K562 (cell line): ENCODE data around the gene VIM. TPM values are rescaled to one million over a fixed set of nuclear protein-coding genes. Genes with fewer than 3 reads are reported as not detected.

Experiments
- FOXM1 ChIP-seq, 2 experiments: fragments of 450-650 bp in 1 of 2; sonication (generic) in 1 of 2; formaldehyde crosslinking in 1 of 2; IDR thresholded peaks; 2 replicates each; pipeline versions ENCODE4 v1.6.1 to v1.9.0; 2017 to 2022; ENCODE audit warnings: low read depth in 2 of 2, mild to moderate bottlenecking in 2 of 2, missing genetic modification reagents in 1 of 2, moderate library complexity in 1 of 2
- HEY1 ChIP-seq: fragments of 250-450 bp; sonication (Bioruptor Pico); IDR thresholded peaks from 2 replicates; pipeline ENCODE4 v1.5.0; 2020; ENCODE audit warnings: mild to moderate bottlenecking, moderate library complexity, borderline replicate concordance
- JUN ChIP-seq, 2 experiments: sonication (generic) in 1 of 2; formaldehyde crosslinking in 1 of 2; IDR thresholded peaks; 2 replicates each; pipeline versions ENCODE4 v1.6.1 to v1.8.0; 2012 to 2022; ENCODE audit warnings: borderline replicate concordance in 2 of 2, mild to moderate bottlenecking in 2 of 2, improper control_type of control experiment in 1 of 2, low read depth in 1 of 2, low read length in 1 of 2, missing genetic modification reagents in 1 of 2
- JUND ChIP-seq, 2 experiments: IDR thresholded peaks; 2 replicates in 1 of 2; 3 replicates in 1 of 2; pipeline ENCODE4 v1.6.1; 2011; ENCODE audit warnings: borderline replicate concordance in 2 of 2, low read depth in 2 of 2, low read length in 2 of 2, improper control_type of control experiment in 1 of 2, missing biosample characterization in 1 of 2, missing genetic modification characterization in 1 of 2, missing genetic modification reagents in 1 of 2
- KAT8 ChIP-seq: fragments of 450-650 bp; IDR thresholded peaks from 2 replicates; pipeline ENCODE4 v1.6.1; 2016; ENCODE audit warnings: low read depth, mild to moderate bottlenecking
- OTX1 ChIP-seq: fragments of 450-650 bp; formaldehyde crosslinking; IDR thresholded peaks from 2 replicates; pipeline ENCODE4 v1.4.0; 2022; ENCODE audit warnings: mild to moderate bottlenecking
- PBX2 ChIP-seq, 2 experiments: IDR thresholded peaks in 1 of 2; conservative IDR thresholded peaks in 1 of 2; 2 replicates each; pipeline ENCODE4 v1.6.1; 2016; ENCODE audit warnings: low read depth in 2 of 2, mild to moderate bottlenecking in 1 of 2, missing compliant biosample characterization in 1 of 2, missing genetic modification characterization in 1 of 2, moderate library complexity in 1 of 2
- SOX6 ChIP-seq: fragments of 450-650 bp; IDR thresholded peaks from 2 replicates; pipeline ENCODE4 v1.6.1; 2014; ENCODE audit warnings: mild to moderate bottlenecking
- TAF15 ChIP-seq: fragments of 200-400 bp; formaldehyde crosslinking; IDR thresholded peaks from 2 replicates; pipeline ENCODE4 v1.6.1; 2017; ENCODE audit warnings: mild to moderate bottlenecking, low read depth, low read length, moderate library complexity
- TCF3 ChIP-seq: sonication (generic); formaldehyde crosslinking; IDR thresholded peaks from 2 replicates; pipeline ENCODE4 v1.4.0; 2020; ENCODE audit warnings: mild to moderate bottlenecking, missing genetic modification reagents
- THRA ChIP-seq: fragments of 450-650 bp; IDR thresholded peaks from 2 replicates; pipeline ENCODE4 v1.6.1; 2017; ENCODE audit warnings: mild to moderate bottlenecking, moderate library complexity
- XRCC4 ChIP-seq: IDR thresholded peaks from one replicate; pipeline ENCODE4 v1.6.1; 2011; ENCODE audit not compliant: insufficient read depth, insufficient read length; ENCODE audit errors: extremely low read depth
- ZNF316 ChIP-seq: fragments of 450-650 bp; IDR thresholded peaks from 2 replicates; pipeline ENCODE4 v1.6.1; 2016
- ZNF76 ChIP-seq: fragments of 250-450 bp; sonication (Bioruptor Pico); IDR thresholded peaks from 2 replicates; pipeline ENCODE4 v1.4.0; 2020; ENCODE audit warnings: mild to moderate bottlenecking, moderate library complexity, borderline replicate concordance
- ZNF766 ChIP-seq: fragments of 200-800 bp; sonication (Bioruptor generic); conservative IDR thresholded peaks from 2 replicates; pipeline ENCODE4 v1.6.1; 2016; ENCODE audit warnings: missing genetic modification characterization, missing compliant biosample characterization
- polyA plus RNA-seq, 8 experiments: library from polyadenylated mRNA; depleted of rRNA in 4 of 8; stranded (reverse) in 5 of 8; unstranded in 3 of 8; fragments of >200 nt; fragmentation: Nextera tagmentation in 2 of 8; fragmentation: Illumina TruSeq in 1 of 8; extraction: Ambion mirVana in 2 of 8; extraction: Trizol in 1 of 8; gene quantifications; 2 replicates each; pipeline versions ENCODE4 v1.2.1 to v1.2.3, GENCODE V29; 2011 to 2014; ENCODE audit warnings: inconsistent platforms in 1 of 8, missing spikeins in 1 of 8
- total RNA-seq, 7 experiments: library from RNA; depleted of rRNA in 6 of 7; stranded (reverse); fragments of >200 nt in 6 of 7; fragmentation: Illumina TruSeq in 2 of 7; extraction: Trizol in 2 of 7; gene quantifications; 2 replicates each; pipeline versions ENCODE4 v1.2.1 to v1.2.3, GENCODE V29; 2011 to 2021; ENCODE audit warnings: low replicate concordance in 1 of 7
- TF ChIP-seq, protein P1 (sequence below), 2 experiments: fragments of 450-650 bp in 1 of 2; sonication (generic) in 1 of 2; formaldehyde crosslinking in 1 of 2; IDR thresholded peaks in 1 of 2; conservative IDR thresholded peaks in 1 of 2; 2 replicates each; pipeline versions ENCODE4 v1.6.1 to v1.8.1; 2016 to 2023; ENCODE audit warnings: mild to moderate bottlenecking in 2 of 2, moderate library complexity in 2 of 2, inconsistent platforms in 1 of 2, missing genetic modification reagents in 1 of 2
- TF ChIP-seq, protein P2 (sequence below): fragments of 450-650 bp; IDR thresholded peaks from 2 replicates; pipeline ENCODE4 v1.6.1; 2018; ENCODE audit not compliant: partially characterized antibody

Gene VIM
- total and polyA plus RNA-seq, 9 of the 15 experiments (the other 6 are each of a cell fraction or from before 2014, with no cell fraction given): 86.0 to 621 (median 383) TPM

DNA sequence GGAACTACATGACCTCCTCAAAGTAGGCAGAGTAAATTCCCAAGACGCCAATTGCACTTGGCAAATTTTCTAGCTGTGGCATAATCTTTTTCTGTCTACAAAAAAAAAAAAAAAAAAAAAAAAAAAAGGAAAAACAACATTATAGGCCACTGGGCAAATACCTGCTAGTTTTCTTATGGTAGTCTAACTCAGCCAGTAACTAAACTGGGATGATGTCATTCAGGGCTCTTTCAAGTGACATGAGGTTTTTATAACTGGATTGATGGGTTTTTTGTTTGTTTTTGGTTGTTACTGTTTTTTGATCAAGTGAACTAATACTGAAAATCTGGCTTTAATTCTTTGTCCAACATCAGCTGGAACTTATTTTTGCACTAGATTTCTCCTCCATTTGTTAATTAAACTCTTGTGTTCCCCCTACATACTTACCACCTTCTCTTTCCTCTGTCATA, 7.4 kb upstream of the VIM start (continued):
- TF ChIP-seq PBX2 (CRISPR knock-in tag; IDR thresholded peaks at IDR 0.05; ENCODE audit: low read depth) (no peak), PBX2 (tag; conservative IDR thresholded peaks at IDR 0.05; ENCODE audit: low read depth) (0 out of 2 replicates have a peak, but pooled peaks have one; percentile 12), SOX6 (no peak), ZNF76 (CRISPR knock-in tag) (no peak), OTX1 (CRISPR knock-in tag) (no peak), HEY1 (CRISPR knock-in tag) (no peak), JUND (IDR thresholded peaks at IDR 0.05; ENCODE audit: borderline replicate concordance, low read depth, low read length) (0 out of 2 replicates have a peak, but pooled peaks have one; percentile 39), JUND (tag; IDR thresholded peaks at IDR 0.05; ENCODE audit: borderline replicate concordance, low read depth, low read length) (peak; percentile 45; the same call in 1 of the 3 replicates), THRA (no peak), KAT8 (no peak), XRCC4 (no peak), JUN (IDR thresholded peaks at IDR 0.05; ENCODE audit: borderline replicate concordance, low read depth, low read length) (0 out of 2 replicates have a peak, but pooled peaks have one; percentile 24), JUN (CRISPR knock-in tag; IDR thresholded peaks at IDR 0.05; ENCODE audit: borderline replicate concordance) (no peak), ZNF766 (no peak), FOXM1 (IDR thresholded peaks at IDR 0.05; ENCODE audit: low read depth) (no peak), FOXM1 (CRISPR knock-in tag; IDR thresholded peaks at IDR 0.05; ENCODE audit: low read depth) (no peak), TAF15 (no peak), ZNF316 (no peak), TCF3 (no peak)
- TF ChIP-seq, protein P1, sequence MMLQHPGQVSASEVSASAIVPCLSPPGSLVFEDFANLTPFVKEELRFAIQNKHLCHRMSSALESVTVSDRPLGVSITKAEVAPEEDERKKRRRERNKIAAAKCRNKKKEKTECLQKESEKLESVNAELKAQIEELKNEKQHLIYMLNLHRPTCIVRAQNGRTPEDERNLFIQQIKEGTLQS (IDR thresholded peaks at IDR 0.05): peak; percentile 83
- TF ChIP-seq, protein P1 (CRISPR knock-in tag; conservative IDR thresholded peaks at IDR 0.05): no peak
- TF ChIP-seq, protein P2, sequence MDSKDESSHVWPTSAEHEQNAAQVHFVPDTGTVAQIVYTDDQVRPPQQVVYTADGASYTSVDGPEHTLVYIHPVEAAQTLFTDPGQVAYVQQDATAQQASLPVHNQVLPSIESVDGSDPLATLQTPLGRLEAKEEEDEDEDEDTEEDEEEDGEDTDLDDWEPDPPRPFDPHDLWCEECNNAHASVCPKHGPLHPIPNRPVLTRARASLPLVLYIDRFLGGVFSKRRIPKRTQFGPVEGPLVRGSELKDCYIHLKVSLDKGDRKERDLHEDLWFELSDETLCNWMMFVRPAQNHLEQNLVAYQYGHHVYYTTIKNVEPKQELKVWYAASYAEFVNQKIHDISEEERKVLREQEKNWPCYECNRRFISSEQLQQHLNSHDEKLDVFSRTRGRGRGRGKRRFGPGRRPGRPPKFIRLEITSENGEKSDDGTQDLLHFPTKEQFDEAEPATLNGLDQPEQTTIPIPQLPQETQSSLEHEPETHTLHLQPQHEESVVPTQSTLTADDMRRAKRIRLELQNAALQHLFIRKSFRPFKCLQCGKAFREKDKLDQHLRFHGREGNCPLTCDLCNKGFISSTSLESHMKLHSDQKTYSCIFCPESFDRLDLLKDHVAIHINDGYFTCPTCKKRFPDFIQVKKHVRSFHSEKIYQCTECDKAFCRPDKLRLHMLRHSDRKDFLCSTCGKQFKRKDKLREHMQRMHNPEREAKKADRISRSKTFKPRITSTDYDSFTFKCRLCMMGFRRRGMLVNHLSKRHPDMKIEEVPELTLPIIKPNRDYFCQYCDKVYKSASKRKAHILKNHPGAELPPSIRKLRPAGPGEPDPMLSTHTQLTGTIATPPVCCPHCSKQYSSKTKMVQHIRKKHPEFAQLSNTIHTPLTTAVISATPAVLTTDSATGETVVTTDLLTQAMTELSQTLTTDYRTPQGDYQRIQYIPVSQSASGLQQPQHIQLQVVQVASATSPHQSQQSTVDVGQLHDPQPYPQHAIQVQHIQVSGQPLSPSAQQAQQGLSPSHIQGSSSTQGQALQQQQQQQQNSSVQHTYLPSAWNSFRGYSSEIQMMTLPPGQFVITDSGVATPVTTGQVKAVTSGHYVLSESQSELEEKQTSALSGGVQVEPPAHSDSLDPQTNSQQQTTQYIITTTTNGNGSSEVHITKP: peak; percentile 85
